HG03135 (cell line): Measurements from ENCODE around the gene PDZD2.
"Not testable (repeated sequence)": the region's sequence is repeated elsewhere in the genome, so short reads cannot be mapped to it uniquely, and the experiment has no call there.

Experiments used
- ATAC-seq: cut with Tn5 transposase; IDR thresholded peaks from one replicate; pipeline ENCODE4 v1.9.1; 2021; ENCODE audit warnings: mild to moderate bottlenecking, moderate library complexity; ENCODE audit not compliant: unreplicated experiment

The PDZD2 gene

DNA sequence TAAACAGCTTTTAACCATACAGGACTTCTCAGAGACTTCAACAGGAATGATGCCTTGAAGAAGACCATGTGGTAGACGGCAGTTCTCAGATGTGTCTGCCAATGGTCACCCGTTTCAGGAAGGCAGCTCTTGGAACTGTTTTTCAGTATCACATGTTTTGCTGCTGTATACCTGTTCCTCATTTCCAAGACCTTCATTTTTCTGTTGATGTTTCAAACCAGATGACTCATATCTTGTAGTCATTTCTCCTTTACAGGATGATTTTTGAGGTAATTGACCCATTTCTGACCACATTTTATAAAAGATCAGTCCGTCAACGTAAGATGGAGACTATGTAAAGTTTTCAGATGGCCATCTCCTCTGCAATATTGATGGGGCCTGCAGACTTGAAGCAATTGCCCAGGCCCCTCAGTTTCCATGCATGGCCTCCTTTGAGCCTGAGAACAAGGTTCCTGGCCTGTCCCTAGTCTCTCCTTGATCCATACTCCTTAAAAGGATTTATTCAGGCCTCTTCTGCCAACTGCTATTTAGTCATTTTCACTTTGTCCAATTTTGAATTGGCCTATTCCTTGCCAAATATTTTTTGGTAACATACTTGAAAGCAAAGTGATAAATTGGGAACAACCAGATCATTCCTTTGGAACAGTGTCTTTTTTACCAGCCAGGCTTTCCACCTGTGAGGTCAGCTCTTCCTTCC lies 128.6 kb downstream of the PDZD2 start:
- peak; percentile 42 for ATAC-seq

DNA sequence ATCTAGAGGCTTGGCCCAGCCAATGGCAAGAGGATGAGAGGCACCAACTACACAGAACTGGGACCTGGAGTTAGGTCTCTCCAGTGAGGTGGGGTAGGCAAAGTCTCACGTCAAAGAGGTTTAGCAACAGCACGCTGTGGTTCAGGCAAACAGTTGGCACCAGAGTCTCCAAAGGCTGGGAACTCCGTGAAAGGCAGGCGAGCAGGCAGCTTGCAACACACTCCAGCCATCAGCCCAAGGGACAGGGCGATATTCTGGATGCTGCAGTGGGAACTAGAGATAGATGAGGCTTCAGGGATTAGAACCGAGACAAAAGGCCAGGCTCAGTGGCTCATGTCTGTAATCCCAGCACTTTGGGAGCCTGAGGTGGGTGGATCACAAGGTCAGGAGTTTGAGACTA lies 129.1 kb downstream of the PDZD2 start:
- no peak for ATAC-seq

DNA sequence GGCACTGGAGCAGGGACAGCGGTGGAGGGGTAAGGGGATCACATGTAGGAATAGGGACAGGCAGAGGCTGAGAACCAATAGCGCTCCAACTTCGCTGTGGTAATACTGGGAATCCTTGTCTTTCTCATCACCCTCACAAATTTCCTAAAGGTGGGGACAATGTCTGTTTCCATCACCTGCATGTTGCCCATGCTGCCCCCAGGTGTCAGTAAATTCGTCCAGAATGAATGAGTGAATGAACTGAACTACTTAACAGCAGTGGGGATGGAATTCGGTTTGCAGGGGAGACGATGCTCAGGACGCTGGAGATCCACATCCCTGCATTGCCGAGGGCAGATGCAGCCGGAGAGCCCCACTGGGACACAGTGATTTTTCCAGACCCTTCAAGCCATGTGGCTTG lies 129.9 kb downstream of the PDZD2 start:
- no peak for ATAC-seq

DNA sequence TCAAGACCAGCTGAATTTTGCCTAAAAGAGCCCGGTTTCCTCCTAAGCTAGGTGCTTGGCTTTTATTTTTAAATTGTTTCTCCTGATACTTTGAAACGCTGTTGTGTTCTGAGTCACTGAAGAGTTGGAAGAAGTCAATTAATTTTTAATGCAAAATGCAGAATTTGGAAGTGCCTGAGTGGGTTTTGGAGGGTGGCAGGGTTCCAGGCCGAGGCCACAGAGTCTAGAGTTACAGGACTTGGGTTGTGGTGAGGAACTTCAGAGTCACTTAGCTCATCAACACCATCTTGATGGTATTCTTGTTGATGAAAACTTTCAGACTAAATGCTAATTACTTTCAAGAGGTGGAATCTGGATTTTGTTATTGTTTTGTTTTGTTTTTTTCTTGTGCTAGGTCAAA lies 130.6 kb downstream of the PDZD2 start:
- no peak for ATAC-seq

DNA sequence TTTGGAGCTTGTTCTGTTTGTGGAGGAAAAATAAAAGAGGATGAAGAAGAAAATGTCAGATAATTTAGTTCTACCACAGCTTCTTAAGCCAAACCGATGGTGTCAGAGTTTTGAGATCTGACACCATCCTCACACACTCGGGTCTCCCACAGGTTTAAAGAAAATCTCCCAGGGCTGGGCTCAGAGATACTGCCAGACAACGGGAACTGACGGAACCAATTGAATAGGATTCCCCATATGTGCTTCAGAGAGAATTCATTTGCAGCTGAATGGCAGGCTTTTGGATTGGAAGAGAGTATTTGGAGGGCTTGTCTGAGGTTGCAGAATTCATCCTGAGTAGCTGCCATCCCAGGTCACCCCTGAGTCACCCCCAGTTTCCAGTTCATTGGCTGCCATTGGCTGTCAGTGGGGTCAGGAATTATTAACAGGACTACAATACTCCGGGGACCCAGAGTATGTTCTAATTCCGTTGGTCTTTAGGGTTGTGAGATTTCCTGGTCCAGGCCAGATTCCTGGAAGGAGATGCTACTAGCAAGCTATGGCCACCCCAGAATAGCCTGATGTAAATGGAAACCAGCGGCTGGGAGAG lies 131.3 kb downstream of the PDZD2 start:
- ATAC-seq: no peak

DNA sequence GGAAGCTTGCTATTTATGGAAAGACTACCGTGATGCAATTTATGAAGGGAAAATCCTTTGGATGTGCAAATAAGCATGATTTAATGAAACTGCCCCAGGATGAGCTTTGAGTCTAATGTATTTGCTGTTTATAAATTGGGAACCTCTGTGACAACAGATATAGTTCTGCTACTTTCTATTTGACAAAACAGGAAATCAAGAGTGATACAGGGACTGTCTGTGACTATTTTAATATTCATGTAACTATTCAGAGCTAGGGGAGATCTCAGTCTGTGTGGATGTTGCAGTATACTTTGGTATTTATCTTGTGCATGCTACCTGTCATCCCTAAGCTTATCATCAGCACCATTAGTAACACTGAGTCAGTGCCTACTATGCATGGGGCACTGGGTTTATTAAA lies 132.1 kb downstream of the PDZD2 start:
- peak; percentile 77 for ATAC-seq

DNA sequence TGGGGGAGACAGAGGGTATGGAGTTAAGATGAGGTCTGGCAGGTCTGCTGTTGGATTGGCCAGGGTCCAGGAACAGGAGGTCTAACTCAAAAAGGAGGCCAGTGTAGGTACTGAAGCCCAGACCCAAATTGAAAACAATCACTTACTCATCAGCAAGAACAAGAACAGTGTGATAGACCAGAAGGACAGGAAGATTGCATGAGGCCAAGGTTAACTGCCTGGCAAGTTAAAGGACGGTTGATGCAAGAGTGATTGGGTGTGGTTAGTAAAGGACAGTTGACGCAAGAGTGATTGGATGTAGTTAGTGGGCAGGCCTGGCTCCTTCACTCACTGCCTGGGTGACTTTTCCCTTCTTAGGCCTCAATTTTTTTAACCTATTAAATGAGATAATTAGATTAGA lies 132.6 kb downstream of the PDZD2 start:
- no peak for ATAC-seq

DNA sequence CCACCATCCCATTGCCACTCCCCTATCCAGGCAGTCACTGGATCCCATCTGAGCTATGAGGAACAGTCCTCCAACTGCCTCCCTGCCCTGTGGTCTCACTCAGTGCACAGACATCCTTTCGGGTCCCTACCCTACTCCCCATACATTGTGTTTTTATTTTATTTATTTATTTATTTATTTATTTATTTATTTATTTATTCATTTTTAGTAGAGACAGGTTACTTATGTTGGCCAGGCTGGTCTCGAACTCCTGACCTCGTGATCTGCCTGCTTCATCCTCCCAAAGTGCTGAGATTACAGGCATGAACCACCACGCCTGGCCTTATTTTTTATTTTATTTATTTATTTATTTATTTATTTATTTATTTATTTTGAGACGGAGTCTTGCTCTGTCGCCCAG lies 137.4 kb downstream of the PDZD2 start:
- not testable (repeated sequence) for ATAC-seq

DNA sequence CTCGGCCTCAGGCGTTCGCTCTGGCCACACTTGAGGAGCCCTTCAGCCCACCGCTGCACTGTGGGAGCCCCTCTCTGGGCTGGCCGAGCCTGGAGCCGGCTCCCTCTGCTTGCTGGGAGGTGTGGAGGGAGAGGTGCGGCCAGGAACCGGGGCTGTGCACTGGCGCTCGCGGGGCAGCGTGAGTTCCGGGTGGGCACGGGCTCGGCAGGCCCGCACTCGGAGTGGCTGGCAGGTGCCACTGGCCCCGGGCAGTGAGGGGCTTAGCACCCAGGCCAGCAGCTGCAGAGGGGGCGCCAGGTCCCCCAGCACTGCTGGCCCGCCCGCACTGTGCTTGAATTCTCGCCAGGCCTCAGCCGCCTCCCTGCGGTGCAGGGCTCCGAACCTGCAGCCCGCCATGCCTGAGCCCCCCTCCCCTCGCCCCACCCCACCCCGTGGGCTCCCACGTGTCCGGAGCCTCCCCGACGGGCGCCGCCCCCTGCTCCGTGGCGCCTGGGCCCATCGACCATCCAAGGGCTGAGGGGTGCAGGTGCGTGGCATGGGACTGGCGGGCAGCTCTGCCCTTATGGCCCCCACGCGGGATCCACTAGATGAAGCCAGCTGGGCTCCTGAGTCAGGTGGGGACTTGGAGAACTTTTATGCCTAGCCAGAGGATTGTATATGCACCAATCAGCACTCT lies 138.2 kb downstream of the PDZD2 start:
- no peak for ATAC-seq

DNA sequence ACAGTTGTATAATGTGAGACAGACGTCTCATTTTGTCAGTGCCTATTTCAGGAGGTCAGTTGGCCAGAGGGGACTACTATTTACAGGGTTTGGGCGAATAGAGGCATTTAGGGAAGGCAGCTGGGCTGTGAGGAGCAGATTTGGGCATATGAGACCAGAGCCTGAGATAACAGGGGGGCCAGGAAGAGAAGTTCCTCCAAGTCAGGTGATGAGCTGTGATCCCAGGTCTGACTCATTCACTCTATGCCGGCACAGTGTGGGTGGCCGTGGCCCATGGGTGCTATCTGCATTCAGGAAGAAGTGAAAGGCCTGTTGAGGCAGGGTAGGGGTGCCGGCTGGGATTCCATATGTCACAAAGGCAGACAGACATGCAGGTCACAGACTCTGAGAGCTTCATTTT lies 142.8 kb downstream of the PDZD2 start:
- ATAC-seq: no peak

DNA sequence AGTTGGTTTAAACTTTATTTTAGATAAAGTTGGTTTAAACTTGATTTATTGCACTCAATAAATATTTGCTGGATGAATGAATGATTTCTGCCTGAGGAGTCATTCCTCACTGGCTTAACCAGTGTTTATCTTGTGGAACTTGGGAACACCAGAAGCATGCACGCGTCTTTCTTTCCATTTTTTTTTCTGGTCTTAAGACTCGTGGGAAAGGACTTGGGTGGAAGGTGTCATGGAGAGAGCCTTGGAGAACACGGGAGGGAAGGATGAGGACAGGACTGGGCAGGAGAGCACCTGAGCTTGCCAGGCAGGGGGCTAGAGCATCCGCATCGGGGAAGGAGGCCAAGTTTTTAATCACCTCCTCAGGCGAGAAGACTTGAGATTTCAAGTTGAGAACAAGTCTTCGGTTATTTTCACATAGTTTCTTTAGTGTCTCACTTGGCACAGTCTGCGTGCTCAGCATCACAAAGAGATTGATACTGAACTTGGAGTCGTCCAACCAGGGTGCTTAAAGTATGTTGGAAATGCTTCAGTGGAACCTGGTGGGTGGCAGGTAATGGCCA lies 144.2 kb downstream of the PDZD2 start:
- no peak for ATAC-seq

DNA sequence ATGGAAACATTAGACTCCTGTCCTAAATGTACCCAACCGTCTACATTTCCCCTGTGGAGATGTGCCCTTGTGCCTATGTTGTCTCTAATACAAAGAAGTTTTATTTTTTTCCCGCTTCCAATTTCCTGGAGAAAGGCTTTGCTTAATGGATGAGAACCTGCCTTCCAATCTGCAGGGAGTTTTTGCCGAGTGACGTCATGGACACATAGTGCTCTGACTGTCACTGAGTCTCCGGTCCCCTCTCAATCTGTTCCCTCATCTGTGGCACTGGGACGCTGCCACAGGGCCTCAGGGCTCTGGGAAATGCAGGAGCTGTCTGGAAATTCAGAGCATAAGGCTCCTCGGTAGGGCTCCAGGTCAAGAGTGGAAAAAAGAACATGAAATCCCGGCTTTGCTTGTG lies 144.8 kb downstream of the PDZD2 start:
- ATAC-seq: no peak

DNA sequence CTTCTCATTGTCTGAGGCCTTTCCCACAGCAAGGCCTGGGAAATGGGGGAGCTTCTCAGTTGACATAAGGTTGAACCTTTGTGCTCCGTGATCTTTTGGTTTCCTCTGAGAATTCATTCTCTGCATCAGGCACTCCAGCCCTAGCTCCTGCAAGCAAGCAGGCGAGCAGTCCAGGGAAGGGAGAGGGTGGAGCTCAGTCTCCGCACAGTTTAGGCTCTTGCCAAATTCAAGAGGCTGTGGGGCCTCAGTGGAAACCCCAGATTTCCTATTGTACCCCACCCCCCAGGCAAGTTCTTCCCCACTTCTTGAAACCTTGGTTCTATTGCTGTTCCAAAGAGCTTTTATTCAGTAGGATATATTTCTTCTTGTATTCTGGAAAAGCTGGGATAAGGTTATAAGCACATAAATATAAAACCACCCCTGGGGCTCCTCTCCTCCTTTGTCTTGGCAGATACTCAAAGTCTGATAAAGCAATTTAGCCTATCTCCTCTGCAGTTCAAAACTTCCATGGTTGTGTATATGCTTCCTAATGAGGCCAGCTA lies 147.2 kb downstream of the PDZD2 start:
- ATAC-seq: no peak

DNA sequence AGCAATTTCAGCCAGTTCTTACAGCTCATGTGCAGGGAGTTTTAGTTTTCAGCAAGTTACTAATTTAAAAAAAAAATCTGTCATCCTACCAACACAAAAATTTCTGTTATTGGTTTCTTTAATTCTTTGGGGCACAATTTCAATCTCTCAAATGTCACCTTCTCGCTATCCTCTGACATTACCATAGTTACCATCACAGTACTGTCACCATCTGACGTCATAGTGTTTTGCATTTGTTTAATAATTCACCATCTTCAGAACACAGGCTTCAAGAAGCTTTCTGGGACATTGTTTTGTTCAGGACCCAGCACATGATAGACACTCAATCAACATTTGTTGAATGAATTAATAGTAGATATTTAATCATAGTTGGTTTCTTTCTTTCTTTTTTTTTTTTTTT lies 155.1 kb downstream of the PDZD2 start:
- no peak for ATAC-seq

DNA sequence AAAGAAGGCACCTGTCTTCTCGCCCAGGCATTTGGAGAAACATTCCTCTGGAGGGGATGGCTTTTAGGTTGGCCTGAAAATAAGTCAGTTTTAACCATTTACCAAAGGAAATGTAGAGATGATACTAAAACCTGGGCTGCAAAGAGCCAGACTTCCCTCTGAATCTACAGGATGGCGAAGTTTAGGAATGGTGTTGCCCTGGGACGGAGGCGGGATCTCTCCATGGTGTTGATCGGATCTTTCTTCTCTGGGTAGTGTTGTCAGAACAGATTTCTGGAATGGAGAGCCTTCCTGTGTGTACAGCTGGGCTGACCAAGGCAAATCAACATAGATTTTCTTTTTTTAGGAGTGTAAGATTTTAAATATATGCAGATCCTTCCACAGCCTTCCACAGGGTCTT lies 159.2 kb downstream of the PDZD2 start:
- ATAC-seq: no peak

DNA sequence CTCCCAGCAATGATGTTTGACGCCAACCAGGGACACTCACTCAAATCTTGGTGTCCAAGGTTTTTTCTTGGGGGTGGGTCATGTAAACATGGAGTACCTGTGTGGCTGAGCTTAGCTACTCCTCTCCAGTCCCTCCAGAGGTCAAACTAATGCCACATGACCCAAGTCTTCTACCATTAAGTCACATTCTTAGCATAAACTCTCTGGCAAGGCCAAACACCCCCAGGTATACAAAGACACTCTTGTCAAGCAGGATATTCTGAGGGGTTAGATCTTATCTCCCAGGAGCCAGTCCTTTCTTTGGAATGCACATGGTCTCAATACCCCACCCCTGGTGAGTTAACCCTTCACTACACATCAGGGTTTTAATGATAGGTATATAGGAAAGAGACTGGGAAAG lies 161.4 kb downstream of the PDZD2 start:
- no peak for ATAC-seq

DNA sequence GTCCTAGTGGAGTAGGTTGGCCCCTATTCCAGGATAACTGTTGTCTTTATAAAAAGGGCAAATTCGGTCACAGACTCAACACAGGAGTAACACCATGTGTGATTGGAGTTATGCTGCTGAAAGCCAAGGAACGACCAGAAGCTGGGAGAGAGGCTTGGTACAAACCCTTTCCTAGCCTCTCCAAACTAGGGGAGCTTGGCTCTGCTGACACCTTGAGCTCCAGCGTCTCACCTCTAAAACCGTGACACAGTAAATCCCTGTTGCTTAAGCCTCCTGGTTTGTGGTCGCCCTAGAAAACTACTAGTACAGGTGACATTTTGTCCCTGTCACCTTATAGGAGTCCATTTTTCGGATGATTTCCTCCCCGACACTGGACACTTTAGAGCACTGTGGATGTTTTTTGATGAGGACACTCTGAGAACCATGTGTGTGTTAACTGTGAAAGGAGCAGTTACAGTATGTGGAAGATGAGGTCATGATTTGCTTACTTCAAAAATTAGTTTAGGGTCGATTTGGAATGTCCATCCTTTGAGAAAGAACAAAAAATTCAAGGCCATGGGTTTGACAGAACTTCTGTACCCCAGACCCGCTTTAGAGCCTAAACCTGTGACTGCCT lies 167.0 kb downstream of the PDZD2 start:
- ATAC-seq: no peak

DNA sequence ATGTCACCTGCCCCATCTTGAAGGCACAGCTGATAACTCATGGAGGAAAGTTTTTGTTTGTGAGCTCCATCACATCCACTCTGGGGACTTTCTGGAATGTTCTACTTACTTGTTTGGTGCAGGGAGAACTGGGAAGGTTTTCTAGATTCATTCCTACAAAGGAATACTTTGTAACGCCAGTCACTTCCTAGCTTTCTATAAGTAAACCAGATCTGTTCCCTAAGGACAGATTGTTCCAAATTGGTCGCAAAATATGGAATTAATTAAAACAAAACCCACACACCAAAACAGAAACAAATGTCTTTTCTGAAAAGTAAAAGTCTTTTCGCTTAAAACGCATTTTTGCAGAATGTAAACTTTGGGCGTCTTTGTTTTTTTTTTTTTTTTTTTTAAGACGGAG lies 167.6 kb downstream of the PDZD2 start:
- ATAC-seq: no peak

DNA sequence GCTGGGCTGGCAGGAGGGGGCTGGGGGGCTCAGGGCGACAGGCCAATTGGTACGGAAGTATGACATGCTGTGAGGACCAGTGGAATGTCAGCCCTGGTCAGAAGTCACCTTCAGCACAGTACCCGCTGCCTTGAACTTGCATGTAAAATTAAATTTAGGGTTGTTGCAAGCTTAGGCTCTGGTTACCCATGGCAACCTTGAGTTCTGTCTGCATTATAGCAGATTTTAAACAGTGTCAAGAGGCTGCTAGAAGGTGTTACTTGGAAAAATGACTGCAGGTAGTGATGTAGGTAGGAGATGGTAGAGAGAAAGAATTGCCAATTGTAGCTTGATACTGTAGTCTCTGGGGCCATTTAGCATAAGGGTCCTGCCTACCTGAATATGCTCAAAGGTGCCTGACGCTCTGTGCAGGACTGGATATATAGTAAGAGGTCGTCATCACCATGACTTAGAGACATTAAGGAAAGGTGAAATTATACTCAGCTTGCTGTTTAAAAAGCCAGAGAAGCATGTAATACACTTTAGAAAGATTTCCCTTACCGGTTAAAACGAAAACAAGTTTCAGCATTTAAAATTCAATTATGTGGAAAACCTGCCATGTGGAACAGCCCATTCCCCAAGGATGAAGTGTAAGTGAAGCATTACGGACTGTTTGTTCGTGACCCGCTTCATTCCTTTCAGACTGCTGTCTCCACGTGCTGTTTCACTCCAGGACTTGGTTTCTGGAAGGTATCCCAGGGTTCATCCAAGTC lies 169.0 kb downstream of the PDZD2 start:
- no peak for ATAC-seq

DNA sequence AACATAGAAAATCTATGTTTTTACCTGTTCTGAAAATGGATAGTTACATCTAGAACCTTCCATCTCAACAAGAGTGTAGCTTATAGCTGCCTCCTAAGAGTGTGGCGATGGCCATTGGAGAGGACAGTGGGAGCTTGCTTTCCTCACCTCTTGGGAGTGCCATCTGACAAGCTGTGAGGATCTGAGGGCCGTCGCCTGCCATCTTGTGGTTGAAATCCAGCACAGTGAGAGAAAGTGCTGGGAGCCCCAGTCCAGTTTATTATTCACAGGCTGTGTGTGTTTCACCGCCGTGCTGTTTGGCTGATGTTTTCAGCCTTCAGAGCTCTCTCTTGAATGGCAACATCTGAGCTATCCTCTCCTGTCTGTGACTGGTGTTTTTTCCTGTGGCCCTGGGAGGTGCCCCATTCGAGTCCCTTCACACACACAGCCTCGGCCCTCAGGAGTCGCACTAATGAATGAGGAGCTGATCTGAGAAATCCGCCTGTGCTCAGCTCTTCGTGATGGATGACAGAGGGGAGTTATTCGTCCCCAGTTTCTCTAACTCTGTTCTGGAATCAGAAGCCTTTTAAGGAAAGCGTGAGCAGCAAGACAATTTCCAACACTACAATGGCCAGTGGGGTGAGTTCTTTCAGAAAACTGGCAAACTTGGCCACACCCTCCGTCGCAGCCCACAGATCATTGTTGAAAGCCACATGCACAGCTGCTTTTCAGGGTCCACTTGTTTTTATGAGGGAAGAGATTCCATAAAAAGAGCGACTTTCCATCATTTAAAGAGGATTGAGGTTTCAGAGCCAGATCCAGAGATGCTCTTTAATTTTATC lies 170.3 kb downstream of the PDZD2 start:
- ATAC-seq: no peak
